RPMI7951 (cell line): ENCODE measurements around the gene RXRA. TPM values are rescaled to one million over a fixed set of nuclear protein-coding genes. Genes with fewer than 3 reads are reported as not detected.

Experiments used
- DNase-seq: peaks from one replicate; pipeline ENCODE4 v3.0.0-alpha.2; 2012; ENCODE audit warnings: low read depth
- total RNA-seq: library from RNA; depleted of rRNA; stranded (reverse); fragments of >200 nt; shearing (Covaris generic); gene quantifications from 2 replicates; pipeline ENCODE4 v1.2.3, GENCODE V29; 2014

RXRA gene
- total RNA-seq, 1 experiment from 2014 or later, result 3.5 TPM

GRCh38 chr9:134381671-134382516 is 55.6 kb downstream of the RXRA start:
- DNase-seq, result no peak

- DNase-seq, result no peak
These were observed 56.5 kb downstream of the RXRA start for GRCh38 chr9:134382733-134383132.

- DNase-seq, result no peak
These were observed 56.9 kb downstream of the RXRA start for GRCh38 chr9:134383148-134383547.

- DNase-seq, result no peak
These were observed 58.7 kb downstream of the RXRA start for GRCh38 chr9:134384811-134385479.

GRCh38 chr9:134385915-134386314 is 59.7 kb downstream of the RXRA start:
- DNase-seq, result no peak

- no peak for DNase-seq
These were observed 60.9 kb downstream of the RXRA start for GRCh38 chr9:134386951-134387831.

- no peak for DNase-seq
These were observed 62.1 kb downstream of the RXRA start for GRCh38 chr9:134388289-134388808.

GRCh38 chr9:134388976-134389375 is 62.7 kb downstream of the RXRA start:
- no peak for DNase-seq

GRCh38 chr9:134389642-134390041 is 63.4 kb downstream of the RXRA start:
- DNase-seq, result no peak

- no peak for DNase-seq
These were observed 64.3 kb downstream of the RXRA start for GRCh38 chr9:134390537-134390936.

GRCh38 chr9:134390947-134391318 is 64.7 kb downstream of the RXRA start:
- DNase-seq, result no peak

- no peak for DNase-seq
These were observed 65.3 kb downstream of the RXRA start for GRCh38 chr9:134391319-134392231.

- no peak for DNase-seq
These were observed 66.6 kb downstream of the RXRA start for GRCh38 chr9:134392900-134393299.

- DNase-seq, result no peak
These were observed 67.5 kb downstream of the RXRA start for GRCh38 chr9:134393582-134394280.

GRCh38 chr9:134395002-134395517 is 68.8 kb downstream of the RXRA start:
- DNase-seq, result no peak

- DNase-seq, result no peak
These were observed 69.5 kb downstream of the RXRA start for GRCh38 chr9:134395737-134396257.

GRCh38 chr9:134396258-134396742 is 70.0 kb downstream of the RXRA start:
- DNase-seq, result no peak

GRCh38 chr9:134396825-134397224 is 70.6 kb downstream of the RXRA start:
- no peak for DNase-seq

GRCh38 chr9:134398756-134399155 is 72.5 kb downstream of the RXRA start:
- no peak for DNase-seq
